Measurements from ENCODE around the gene PLOD2. TPM values are rescaled to one million over a fixed set of nuclear protein-coding genes. Genes with fewer than 3 reads are reported as not detected.

Gene PLOD2
- total RNA-seq, 1 donor from 2014 or later: 54.9 TPM

GRCh38 chr3:146093896-146094295 lies 67.1 kb downstream of the PLOD2 start:
- Mint-ChIP-seq H3K27me3 (no peaks in the 10 kb centered on the region), H3K27ac (no peak overlapping the region), H3K4me1 (ENCODE audit: low read depth) (peaks cover 23% of the 10 kb centered on the region), H3K9me3 (ENCODE audit: low read depth) (peaks cover 4% of the 10 kb centered on the region), H3K4me3 (ENCODE audit: low read depth) (no peak overlapping the region), H3K36me3 (ENCODE audit: insufficient read depth) (peaks cover 13% of the 10 kb centered on the region)
- DNase-seq (ENCODE audit: low spot score, unreplicated experiment): no peak
- no peak for TF ChIP-seq CTCF (IDR thresholded peaks at IDR 0.05; ENCODE audit: unreplicated experiment)

- no peak for DNase-seq (ENCODE audit: low spot score, unreplicated experiment)
- Mint-ChIP-seq H3K4me1 (ENCODE audit: low read depth) (peaks cover 23% of the 10 kb centered on the region), H3K27me3 (no peaks in the 10 kb centered on the region), H3K4me3 (ENCODE audit: low read depth) (no peak overlapping the region), H3K9me3 (ENCODE audit: low read depth) (peaks cover 4% of the 10 kb centered on the region), H3K36me3 (ENCODE audit: insufficient read depth) (peaks cover 10% of the 10 kb centered on the region), H3K27ac (peak overlapping the region; percentile 34)
- TF ChIP-seq CTCF (IDR thresholded peaks at IDR 0.05; ENCODE audit: unreplicated experiment): no peak
Observed at GRCh38 chr3:146092230-146092629, 68.8 kb downstream of the PLOD2 start.

GRCh38 chr3:146091397-146091796 lies 69.6 kb downstream of the PLOD2 start:
- peak overlapping the region; percentile 88 for H3K27ac Mint-ChIP-seq
- H3K9me3 Mint-ChIP-seq (ENCODE audit: low read depth): peaks cover 4% of the 10 kb centered on the region
- peaks cover 10% of the 10 kb centered on the region for H3K36me3 Mint-ChIP-seq (ENCODE audit: insufficient read depth)
- H3K4me1 Mint-ChIP-seq (ENCODE audit: low read depth): peaks cover 23% of the 10 kb centered on the region
- H3K27me3 Mint-ChIP-seq: no peaks in the 10 kb centered on the region
- DNase-seq (ENCODE audit: low spot score, unreplicated experiment): no peak
- no peak overlapping the region for H3K4me3 Mint-ChIP-seq (ENCODE audit: low read depth)
- no peak for TF ChIP-seq CTCF (IDR thresholded peaks at IDR 0.05; ENCODE audit: unreplicated experiment)

- no peaks in the 10 kb centered on the region for H3K27me3 Mint-ChIP-seq
- H3K36me3 Mint-ChIP-seq (ENCODE audit: insufficient read depth): peaks cover 11% of the 10 kb centered on the region
- H3K27ac Mint-ChIP-seq: no peak overlapping the region
- no peak for DNase-seq (ENCODE audit: low spot score, unreplicated experiment)
- peaks cover 30% of the 10 kb centered on the region for H3K4me1 Mint-ChIP-seq (ENCODE audit: low read depth)
- no peak overlapping the region for H3K4me3 Mint-ChIP-seq (ENCODE audit: low read depth)
- H3K9me3 Mint-ChIP-seq (ENCODE audit: low read depth): peaks cover 4% of the 10 kb centered on the region
- TF ChIP-seq CTCF (IDR thresholded peaks at IDR 0.05; ENCODE audit: unreplicated experiment): no peak
Observed at GRCh38 chr3:146090521-146090920, 70.5 kb downstream of the PLOD2 start.

- H3K36me3 Mint-ChIP-seq (ENCODE audit: insufficient read depth): peaks cover 2% of the 10 kb centered on the region
- H3K27me3 Mint-ChIP-seq: no peaks in the 10 kb centered on the region
- no peaks in the 10 kb centered on the region for H3K9me3 Mint-ChIP-seq (ENCODE audit: low read depth)
- H3K4me1 Mint-ChIP-seq (ENCODE audit: low read depth): peaks cover 29% of the 10 kb centered on the region
- H3K4me3 Mint-ChIP-seq (ENCODE audit: low read depth): no peak overlapping the region
- TF ChIP-seq CTCF (IDR thresholded peaks at IDR 0.05; ENCODE audit: unreplicated experiment): no peak
- no peak overlapping the region for H3K27ac Mint-ChIP-seq
- no peak for DNase-seq (ENCODE audit: low spot score, unreplicated experiment)
Observed at GRCh38 chr3:146088840-146089239, 72.1 kb downstream of the PLOD2 start.
